HG03575 (cell line): ENCODE measurements around the gene CFAP45.

Source experiments
- ATAC-seq: cut with Tn5 transposase; IDR thresholded peaks from one replicate; pipeline ENCODE4 v1.9.1; 2021; ENCODE audit not compliant: unreplicated experiment, insufficient number of reproducible peaks, low FRiP score; ENCODE audit errors: extremely low read depth

CFAP45 gene

GRCh38 chr1:159937054-159937750, 37.2 kb upstream of the CFAP45 start:
- no peak for ATAC-seq

GRCh38 chr1:159936273-159936904, 36.4 kb upstream of the CFAP45 start:
- ATAC-seq, result no peak

- no peak for ATAC-seq
Measured at GRCh38 chr1:159935719-159936272, 35.8 kb upstream of the CFAP45 start.

GRCh38 chr1:159935305-159935704, 35.3 kb upstream of the CFAP45 start:
- ATAC-seq, result no peak

- no peak for ATAC-seq
Measured at GRCh38 chr1:159934136-159935039, 34.4 kb upstream of the CFAP45 start.

- ATAC-seq, result no peak
Measured at GRCh38 chr1:159933347-159933746, 33.4 kb upstream of the CFAP45 start.

- ATAC-seq, result no peak
Measured at GRCh38 chr1:159932296-159933285, 32.6 kb upstream of the CFAP45 start.

GRCh38 chr1:159931795-159932173, 31.8 kb upstream of the CFAP45 start:
- no peak for ATAC-seq

GRCh38 chr1:159931101-159931794, 31.3 kb upstream of the CFAP45 start:
- no peak for ATAC-seq

GRCh38 chr1:159930634-159931033, 30.7 kb upstream of the CFAP45 start:
- no peak for ATAC-seq

GRCh38 chr1:159930216-159930615, 30.3 kb upstream of the CFAP45 start:
- no peak for ATAC-seq

GRCh38 chr1:159929155-159930051, 29.4 kb upstream of the CFAP45 start:
- no peak for ATAC-seq

GRCh38 chr1:159928491-159929050, 28.6 kb upstream of the CFAP45 start:
- no peak for ATAC-seq

GRCh38 chr1:159927849-159928431, 28.0 kb upstream of the CFAP45 start:
- ATAC-seq, result no peak

GRCh38 chr1:159927211-159927848, 27.4 kb upstream of the CFAP45 start:
- no peak for ATAC-seq

- no peak for ATAC-seq
Measured at GRCh38 chr1:159925719-159926078, 25.7 kb upstream of the CFAP45 start.
